Epithelial cell of esophagus (primary cell): ENCODE results near the gene CHI3L2.

Experiments
- DNase-seq: peaks from one replicate; pipeline ENCODE4 v3.0.0; 2010; ENCODE audit warnings: low read depth
- H3K4me3 ChIP-seq: 2 replicates; pipeline ENCODE4 v1.5.1; 2011; ENCODE audit warnings: mild to moderate bottlenecking, low read length, control low read depth
- CTCF ChIP-seq: IDR thresholded peaks from 2 replicates; pipeline ENCODE4 v1.5.1; 2011; ENCODE audit warnings: low read depth, mild to moderate bottlenecking, low read length, control low read depth, inconsistent platforms; ENCODE audit not compliant: insufficient read depth; ENCODE audit errors: missing control alignments

The CHI3L2 gene

GRCh38 chr1:111251570-111251969 lies 24.1 kb downstream of the CHI3L2 start:
- DNase-seq, result no peak
- H3K4me3 ChIP-seq, result no peak overlapping the region
- no peak for TF ChIP-seq CTCF

- DNase-seq, result no peak
- no peak for TF ChIP-seq CTCF
- H3K4me3 ChIP-seq, result no peak overlapping the region
These were observed 25.3 kb downstream of the CHI3L2 start for GRCh38 chr1:111252786-111253185.

DNA sequence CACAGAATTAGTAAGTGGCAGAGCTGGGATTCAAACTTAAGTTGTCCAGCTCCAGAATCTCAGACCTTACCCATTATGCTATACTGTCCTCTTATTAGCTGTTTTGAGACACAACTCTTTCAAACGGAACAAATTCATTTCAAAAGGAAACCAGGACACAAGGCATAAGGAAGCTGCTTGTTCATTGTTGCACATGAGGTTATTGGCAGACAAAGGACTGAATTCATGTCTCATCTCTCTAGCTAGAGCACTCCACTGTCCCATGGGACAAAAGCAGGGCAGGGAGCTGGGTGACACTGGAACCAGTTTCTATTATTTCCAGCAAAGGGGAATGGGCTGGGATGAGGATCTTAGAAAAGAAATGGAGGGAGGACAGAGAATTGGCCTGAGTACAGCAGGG lies 26.4 kb downstream of the CHI3L2 start:
- no peak for DNase-seq
- no peak for TF ChIP-seq CTCF
- no peak overlapping the region for H3K4me3 ChIP-seq

GRCh38 chr1:111256988-111257658 lies 29.6 kb downstream of the CHI3L2 start:
- no peak for TF ChIP-seq CTCF
- H3K4me3 ChIP-seq, result no peak overlapping the region
- no peak for DNase-seq

DNA sequence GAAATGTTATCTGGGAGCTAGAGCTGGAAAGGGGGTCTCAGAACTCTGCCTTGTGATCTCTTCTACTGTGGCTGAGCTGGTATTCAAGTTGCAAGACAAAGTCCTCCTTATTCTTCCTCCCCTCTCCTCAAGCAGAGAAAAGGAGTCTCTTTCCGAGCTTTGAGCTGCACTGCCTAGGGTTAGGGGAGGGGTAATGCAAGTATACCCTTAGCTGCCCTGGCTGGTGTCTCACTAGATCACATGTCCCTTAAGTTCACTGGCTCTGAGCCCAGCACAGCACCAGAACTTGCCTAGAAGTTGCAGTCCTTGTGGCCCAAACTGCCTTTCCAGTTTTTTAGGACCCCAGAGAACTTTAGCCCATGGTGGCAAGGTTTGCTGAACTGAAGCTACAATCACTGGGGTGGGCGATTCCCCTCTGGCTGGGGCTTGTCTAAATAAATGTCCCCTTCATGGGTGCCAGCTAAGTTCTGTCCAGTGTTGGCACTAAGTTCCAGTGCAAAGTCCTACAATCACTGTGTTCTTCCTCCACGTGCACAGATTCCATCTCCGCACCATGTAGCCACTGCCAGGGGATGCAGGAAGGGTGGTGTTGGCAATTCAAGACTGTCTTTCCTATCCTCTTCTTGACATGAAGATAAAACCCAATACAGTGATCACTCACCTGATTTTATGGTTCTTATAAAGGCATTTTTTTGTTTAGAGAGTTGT lies 40.4 kb downstream of the CHI3L2 start:
- no peak overlapping the region for H3K4me3 ChIP-seq
- TF ChIP-seq CTCF, result no peak
- no peak for DNase-seq

DNA sequence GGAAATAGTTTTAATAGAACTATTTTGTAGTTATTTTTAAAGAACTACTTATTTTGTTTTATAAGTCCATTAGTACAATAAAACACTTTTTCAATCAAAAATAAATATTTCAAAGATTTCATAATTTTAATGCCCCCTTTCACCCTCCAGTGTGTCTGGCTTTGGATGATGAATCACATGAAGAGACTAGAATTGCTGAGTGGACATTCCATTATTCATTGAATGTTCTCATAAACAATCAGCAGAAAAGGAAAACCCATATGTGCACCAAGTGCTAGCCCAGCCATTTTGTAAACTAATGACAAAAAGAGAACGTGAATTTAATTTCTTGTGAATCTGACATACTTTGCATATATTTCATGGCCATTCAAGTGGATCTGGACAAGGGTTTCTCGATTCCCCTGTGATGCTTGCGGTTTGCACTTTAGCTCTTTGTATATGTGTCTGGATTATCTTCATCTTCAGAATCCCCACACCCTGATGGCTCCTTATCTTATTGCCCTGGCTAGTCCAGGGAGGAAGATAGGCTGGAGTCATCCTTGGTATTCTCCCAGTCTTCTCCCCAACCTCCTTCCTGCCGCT lies 42.4 kb downstream of the CHI3L2 start:
- TF ChIP-seq CTCF, result no peak
- no peak for DNase-seq
- H3K4me3 ChIP-seq, result no peak overlapping the region
